HFF-Myc (cell line): ENCODE measurements around the gene HOATZ.

ENCODE experiments used
- DNase-seq: peaks from one replicate; pipeline ENCODE4 v3.0.0-alpha.2; 2011; ENCODE audit warnings: low read depth; ENCODE audit errors: extremely low read depth
- H3K4me3 ChIP-seq: replicated peaks from 2 replicates; pipeline ENCODE4 v1.5.1; 2011; ENCODE audit warnings: low read depth, mild to moderate bottlenecking, control low read depth, low read length
- TF ChIP-seq, protein P1 (sequence below): IDR thresholded peaks from 2 replicates; pipeline ENCODE4 v1.5.1; 2012; ENCODE audit warnings: mild to moderate bottlenecking, low read depth, low read length, control low read depth; ENCODE audit errors: missing control alignments

The HOATZ gene

DNA sequence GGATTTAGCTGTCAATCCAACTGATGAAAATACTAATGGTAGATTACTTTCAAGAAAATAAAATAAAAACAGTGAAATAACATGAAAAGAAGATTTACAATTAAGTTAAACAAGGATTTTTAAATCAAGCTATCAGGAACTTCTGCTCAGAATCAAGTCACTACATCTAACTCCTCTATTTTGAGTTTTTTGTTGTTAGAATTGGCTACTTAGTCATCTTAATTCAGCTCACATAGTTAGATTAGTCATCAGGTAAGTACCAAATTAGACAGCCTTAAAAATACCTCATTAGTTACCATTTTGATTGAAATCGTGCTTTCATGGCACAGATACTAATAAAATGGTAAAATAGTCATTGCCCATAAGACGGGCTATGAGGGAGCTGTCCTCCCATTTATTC lies 38.2 kb upstream of the HOATZ start:
- TF ChIP-seq, protein P1, sequence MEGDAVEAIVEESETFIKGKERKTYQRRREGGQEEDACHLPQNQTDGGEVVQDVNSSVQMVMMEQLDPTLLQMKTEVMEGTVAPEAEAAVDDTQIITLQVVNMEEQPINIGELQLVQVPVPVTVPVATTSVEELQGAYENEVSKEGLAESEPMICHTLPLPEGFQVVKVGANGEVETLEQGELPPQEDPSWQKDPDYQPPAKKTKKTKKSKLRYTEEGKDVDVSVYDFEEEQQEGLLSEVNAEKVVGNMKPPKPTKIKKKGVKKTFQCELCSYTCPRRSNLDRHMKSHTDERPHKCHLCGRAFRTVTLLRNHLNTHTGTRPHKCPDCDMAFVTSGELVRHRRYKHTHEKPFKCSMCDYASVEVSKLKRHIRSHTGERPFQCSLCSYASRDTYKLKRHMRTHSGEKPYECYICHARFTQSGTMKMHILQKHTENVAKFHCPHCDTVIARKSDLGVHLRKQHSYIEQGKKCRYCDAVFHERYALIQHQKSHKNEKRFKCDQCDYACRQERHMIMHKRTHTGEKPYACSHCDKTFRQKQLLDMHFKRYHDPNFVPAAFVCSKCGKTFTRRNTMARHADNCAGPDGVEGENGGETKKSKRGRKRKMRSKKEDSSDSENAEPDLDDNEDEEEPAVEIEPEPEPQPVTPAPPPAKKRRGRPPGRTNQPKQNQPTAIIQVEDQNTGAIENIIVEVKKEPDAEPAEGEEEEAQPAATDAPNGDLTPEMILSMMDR: no peak
- DNase-seq: no peak
- H3K4me3 ChIP-seq: no peak overlapping the region

DNA sequence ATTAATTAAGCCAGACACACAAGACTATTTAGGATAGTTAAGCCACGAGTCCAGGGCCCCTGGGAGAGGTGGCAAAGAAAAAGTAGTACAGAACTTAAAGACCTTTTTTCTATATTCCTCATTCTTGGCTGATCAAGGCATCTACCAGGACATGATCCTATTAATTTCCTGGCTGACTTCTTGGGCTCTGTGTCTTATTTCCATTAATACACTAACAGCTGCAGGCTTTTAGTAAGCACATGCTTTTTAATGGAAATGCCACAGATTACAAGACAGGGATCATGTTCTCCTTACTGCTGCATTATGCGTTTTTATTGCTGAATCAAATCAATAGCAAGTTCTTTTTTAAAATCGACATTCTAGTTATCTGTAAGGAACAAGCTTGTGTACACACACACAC lies 37.6 kb upstream of the HOATZ start:
- H3K4me3 ChIP-seq: no peak overlapping the region
- TF ChIP-seq, protein P1: no peak
- DNase-seq: no peak

DNA sequence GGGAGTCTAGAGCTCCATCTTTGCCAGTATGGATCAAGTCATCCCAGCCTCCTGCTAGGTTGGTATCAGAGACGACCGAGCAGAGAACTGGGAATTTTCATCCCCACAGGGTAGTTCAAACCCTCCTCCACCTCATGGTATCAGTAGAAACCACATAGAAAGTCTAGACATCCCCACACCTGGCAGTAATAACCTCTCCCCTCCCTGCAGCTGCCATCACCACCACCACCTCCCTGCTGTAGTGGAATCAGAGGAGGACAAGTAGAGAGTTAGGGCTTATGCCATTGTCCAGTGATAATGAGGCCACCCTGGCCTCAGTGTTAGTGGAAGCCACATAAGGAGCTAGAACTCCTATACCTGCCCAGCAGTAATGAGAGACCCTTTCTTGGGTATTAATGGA lies 36.7 kb upstream of the HOATZ start:
- TF ChIP-seq, protein P1: no peak
- H3K4me3 ChIP-seq: no peak overlapping the region
- DNase-seq: no peak

DNA sequence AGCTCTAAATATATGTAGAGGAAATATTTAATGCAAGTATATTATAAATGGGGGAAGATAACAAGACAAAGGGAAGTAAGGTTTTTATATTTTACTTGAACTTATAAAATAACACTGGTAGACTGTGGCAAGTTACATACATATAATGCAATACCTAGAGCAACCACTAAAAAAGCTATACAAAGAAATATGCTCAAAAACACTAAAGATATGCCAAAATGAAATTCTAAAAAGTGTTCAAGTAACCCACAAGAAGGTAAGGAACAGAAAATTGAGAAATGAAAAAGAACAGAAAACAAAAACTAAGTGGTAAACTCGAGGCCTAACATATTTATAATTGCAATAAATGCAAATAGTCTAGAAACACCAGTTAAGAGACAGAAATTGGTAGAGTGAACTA lies 34.9 kb upstream of the HOATZ start:
- DNase-seq: no peak
- TF ChIP-seq, protein P1: no peak
- H3K4me3 ChIP-seq: no peak overlapping the region

DNA sequence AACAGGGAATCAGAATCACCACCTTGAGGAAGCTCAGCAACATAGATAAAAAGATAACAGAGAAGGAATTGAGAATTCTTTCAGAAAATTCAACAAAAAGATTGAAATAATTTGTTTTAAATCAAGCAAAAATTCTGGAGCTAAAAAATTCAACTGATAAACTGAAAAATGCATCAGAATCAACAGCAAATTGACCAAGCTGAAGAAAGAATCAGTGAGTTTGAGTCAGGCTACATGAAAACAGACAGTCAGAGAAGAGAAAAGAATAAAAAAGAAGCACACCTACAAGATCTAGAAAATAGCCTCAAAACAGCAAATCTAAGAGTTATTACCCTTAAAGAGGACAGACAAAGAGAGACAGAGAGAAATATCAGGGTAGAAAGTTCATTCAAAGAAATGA lies 31.1 kb upstream of the HOATZ start:
- no peak for DNase-seq
- TF ChIP-seq, protein P1: no peak
- no peak overlapping the region for H3K4me3 ChIP-seq

DNA sequence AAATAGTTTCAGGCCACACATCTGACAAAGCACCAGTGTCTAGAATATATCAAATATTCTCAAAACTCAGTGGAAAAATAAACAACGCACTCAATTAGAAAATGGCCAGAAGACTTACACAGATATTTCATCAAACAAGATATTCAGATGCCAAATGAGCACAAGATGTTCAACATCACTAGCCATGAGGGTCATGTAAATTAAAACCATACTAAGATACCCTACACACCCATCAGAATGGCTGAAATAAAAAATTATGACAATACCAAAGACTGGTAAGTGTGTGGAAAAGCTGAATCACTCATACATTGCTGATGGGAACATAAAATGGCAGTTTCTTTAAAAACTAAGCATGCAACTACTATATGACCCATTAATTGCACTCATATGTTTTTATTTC lies 24.1 kb upstream of the HOATZ start:
- H3K4me3 ChIP-seq: no peak overlapping the region
- TF ChIP-seq, protein P1: no peak
- DNase-seq: no peak

DNA sequence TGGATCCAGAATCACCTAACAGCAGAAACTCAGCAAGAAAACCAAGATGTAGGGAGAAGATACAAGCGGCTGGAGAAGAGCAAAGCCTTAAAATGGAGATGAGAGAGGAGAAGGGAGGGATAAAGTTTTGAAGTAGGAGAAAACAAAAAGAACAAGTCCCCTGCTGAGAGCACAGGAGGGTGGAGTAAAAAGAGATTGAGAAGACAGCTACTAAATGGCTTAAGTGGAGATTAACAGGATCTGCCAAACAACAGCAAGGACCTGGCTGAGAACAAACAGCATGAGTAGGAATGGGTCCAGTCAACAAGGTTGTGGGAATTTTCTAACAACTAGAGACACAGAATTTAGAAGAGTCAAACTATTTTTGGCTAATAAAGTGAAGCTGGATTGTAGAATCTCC lies 20.5 kb upstream of the HOATZ start:
- TF ChIP-seq, protein P1: no peak
- no peak for DNase-seq
- H3K4me3 ChIP-seq: no peak overlapping the region
